ENCODE results near the gene POU6F2.
"Not testable (repeated sequence)": the region's sequence is repeated elsewhere in the genome, so short reads cannot be mapped to it uniquely, and the experiment has no call there.

POU6F2 gene

GRCh38 chr7:39374436-39375040 is 396.8 kb downstream of the POU6F2 start:
- no peak for DNase-seq

GRCh38 chr7:39375047-39375873 is 397.6 kb downstream of the POU6F2 start:
- no peak for DNase-seq

- no peak for DNase-seq
Observed at GRCh38 chr7:39375874-39376190, 398.1 kb downstream of the POU6F2 start.

- not testable (repeated sequence) for DNase-seq
Observed at GRCh38 chr7:39376881-39377280, 399.2 kb downstream of the POU6F2 start.

- DNase-seq = no peak
Observed at GRCh38 chr7:39379416-39379815, 401.7 kb downstream of the POU6F2 start.

DNA sequence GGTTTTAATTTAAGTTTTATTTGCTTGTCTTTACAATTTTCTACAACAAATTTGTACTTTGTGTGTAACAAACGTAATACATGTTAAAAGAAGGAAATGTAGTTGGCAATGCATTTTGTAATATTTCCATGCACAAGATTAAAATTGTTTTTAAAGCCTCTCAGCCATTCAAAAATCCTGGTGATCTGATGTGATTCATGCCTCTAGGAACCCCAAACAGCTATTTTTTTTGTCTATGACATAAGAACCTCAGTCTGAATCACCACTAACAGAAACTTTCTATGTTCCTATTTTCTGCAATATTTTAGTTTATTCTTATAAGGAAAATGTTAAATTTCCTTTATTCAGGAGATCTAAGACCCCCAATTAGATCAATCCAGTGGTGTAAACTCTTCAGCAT is 405.4 kb downstream of the POU6F2 start:
- no peak for DNase-seq

DNA sequence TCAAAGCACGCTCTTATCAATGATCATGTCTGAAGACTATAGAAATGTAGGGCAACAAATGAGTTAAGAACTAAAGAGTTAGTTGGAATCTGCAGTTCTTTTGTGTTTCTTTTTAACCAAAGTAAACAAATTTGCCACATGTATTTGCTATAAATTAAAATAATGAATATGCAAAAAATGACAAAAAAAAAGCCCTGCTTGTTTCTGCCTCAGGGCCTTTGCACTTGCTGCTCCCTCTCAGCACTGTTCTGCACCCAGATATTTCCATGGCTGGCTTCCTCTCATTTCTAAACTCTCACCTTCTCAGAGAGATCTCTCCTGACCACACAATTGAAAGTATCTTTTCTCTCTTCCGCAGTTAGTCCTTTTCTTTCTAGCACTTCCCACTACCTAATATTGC is 406.7 kb downstream of the POU6F2 start:
- DNase-seq = no peak

- no peak for DNase-seq
Observed at GRCh38 chr7:39386718-39387117, 409.0 kb downstream of the POU6F2 start.

GRCh38 chr7:39392151-39392550 is 414.4 kb downstream of the POU6F2 start:
- DNase-seq = no peak

- no peak for DNase-seq
Observed at GRCh38 chr7:39394105-39394680, 416.5 kb downstream of the POU6F2 start.

- DNase-seq = no peak
Observed at GRCh38 chr7:39399458-39399857, 421.7 kb downstream of the POU6F2 start.

DNA sequence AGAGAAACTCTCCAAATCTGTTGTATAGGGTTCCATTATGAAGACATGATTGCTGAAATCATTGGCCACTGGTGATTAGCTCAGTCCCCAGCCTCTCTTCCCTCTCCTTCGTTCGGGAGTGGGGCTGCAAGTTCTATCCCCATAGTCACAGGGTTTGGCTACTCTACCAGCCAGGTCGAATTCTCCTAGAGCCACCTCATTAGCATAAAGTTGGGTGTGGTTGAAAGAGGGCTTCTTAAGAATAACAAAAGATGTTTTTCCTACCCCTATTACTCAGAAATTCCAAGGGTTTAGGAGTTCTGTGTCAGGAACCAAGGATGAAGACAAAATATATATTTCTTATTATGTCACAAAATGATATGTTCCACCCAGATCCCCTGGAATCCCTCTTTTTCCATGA is 422.3 kb downstream of the POU6F2 start:
- DNase-seq = no peak

- no peak for DNase-seq
Observed at GRCh38 chr7:39400836-39401235, 423.1 kb downstream of the POU6F2 start.

- DNase-seq = no peak
Observed at GRCh38 chr7:39402034-39402433, 424.3 kb downstream of the POU6F2 start.

GRCh38 chr7:39404907-39405306 is 427.2 kb downstream of the POU6F2 start:
- DNase-seq = no peak

DNA sequence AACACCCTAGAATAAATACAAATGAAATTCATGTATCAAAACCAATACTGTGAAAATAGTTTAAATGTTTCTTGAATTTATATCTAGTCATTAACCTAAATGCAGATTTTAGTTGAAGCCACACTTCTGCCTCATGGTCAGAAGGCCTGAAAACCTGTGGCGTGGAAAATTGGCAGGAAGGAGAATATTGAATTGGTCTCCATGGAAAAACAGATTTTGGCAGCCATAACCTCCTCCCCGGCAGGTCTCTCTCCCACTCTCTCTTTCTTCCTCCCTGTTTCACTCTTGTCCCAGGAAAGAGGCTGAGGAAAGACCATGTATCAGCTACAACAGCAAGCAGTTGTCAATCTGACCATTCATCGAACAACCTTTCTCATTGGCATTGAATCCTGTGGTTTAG is 427.9 kb downstream of the POU6F2 start:
- DNase-seq = no peak

DNA sequence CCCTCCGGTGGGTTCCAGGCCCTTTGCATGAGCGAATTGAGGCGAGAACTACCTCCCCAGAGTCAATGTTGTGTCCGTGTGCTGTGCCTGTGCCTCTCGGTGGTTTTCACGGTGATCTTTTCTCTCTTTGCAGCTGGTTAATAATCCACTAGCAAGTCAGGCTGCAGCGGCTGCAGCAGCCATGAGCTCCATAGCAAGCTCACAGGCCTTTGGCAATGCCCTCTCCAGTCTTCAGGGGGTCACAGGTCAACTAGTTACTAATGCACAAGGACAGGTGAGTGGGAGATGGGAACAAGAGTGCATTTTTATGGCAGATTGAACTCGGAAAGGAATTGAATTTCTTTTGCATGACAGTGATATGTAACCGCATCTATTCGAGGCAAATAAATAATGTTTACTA is 428.8 kb downstream of the POU6F2 start:
- DNase-seq = no peak

DNA sequence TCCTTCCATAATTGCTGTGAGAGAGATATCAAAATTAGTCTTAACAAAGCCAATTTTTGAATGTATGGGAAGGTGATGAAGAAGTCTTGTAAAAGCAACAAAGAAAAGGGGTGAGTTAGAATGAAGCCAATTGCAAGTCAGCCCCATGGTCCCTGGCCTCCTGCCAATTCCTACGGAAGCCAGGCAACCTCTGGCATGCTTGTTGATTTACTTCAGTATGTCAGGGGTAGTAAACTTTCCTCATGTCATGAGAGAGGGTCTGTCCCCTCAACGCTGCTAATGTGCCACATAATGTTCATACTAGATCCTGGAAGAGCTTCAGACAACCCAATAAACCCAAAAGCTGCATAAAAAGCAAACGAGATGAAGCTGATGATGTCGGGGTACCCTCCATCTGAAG is 429.4 kb downstream of the POU6F2 start:
- no peak for DNase-seq

GRCh38 chr7:39407723-39408122 is 430.0 kb downstream of the POU6F2 start:
- no peak for DNase-seq

GRCh38 chr7:39408906-39409305 is 431.2 kb downstream of the POU6F2 start:
- no peak for DNase-seq

- DNase-seq = no peak
Observed at GRCh38 chr7:39410582-39410981, 432.9 kb downstream of the POU6F2 start.

DNA sequence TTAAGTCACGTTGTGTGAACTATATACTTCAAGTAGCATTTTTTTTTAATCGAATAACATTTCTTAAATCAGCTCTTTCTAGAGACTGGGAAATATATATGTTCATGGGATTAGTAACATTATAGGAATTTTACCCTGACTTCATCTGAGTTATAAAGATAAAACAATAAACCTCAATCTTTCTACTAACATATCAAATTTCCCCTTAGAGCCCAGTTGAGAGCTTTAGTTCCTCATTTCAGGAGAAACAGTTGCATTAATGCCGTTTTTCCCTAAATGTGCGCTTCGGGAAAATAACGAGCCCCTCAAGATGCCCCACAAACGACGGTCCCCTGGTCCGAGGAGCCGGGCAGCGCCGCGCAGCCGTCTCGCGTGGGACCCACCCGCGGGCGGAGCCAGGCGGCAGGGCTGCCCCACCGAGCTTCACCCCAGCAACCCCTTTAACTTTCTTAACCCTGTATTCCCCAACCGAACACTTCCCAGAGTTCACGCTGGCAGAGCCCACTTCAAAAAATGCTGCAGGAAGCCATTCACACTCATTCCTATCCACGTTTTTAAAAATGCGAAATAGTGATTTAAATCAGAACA is 436.0 kb downstream of the POU6F2 start:
- DNase-seq = no peak

- no peak for DNase-seq
Observed at GRCh38 chr7:39414224-39415035, 436.7 kb downstream of the POU6F2 start.
